Endothelial cell (in vitro differentiated cells): ENCODE measurements around the gene OR10AD1. TPM values are rescaled to one million over a fixed set of nuclear protein-coding genes. Genes with fewer than 3 reads are reported as not detected.

Experiments
- DNase-seq: peaks from one replicate; pipeline ENCODE4 v3.0.0; 2021; ENCODE audit warnings: low spot score
- H3K27ac Mint-ChIP-seq: one replicate; pipeline ENCODE4 v1.8.0; 2021; ENCODE audit warnings: mixed read lengths, inconsistent platforms; ENCODE audit not compliant: unreplicated experiment
- H3K27me3 Mint-ChIP-seq: one replicate; pipeline ENCODE4 v1.8.0; 2021; ENCODE audit warnings: mild to moderate bottlenecking, moderate library complexity, mixed read lengths, inconsistent platforms; ENCODE audit not compliant: unreplicated experiment
- H3K36me3 Mint-ChIP-seq: one replicate; pipeline ENCODE4 v1.8.0; 2021; ENCODE audit warnings: mild to moderate bottlenecking, low read depth, mixed read lengths, inconsistent platforms; ENCODE audit not compliant: unreplicated experiment
- H3K4me1 Mint-ChIP-seq: one replicate; pipeline ENCODE4 v1.8.0; 2021; ENCODE audit warnings: mild to moderate bottlenecking, mixed read lengths, inconsistent platforms; ENCODE audit not compliant: unreplicated experiment
- H3K4me3 Mint-ChIP-seq: one replicate; pipeline ENCODE4 v1.8.0; 2021; ENCODE audit warnings: mild to moderate bottlenecking, mixed read lengths, inconsistent platforms; ENCODE audit not compliant: unreplicated experiment
- H3K9me3 Mint-ChIP-seq: one replicate; pipeline ENCODE4 v1.8.0; 2021; ENCODE audit warnings: mixed read lengths, inconsistent platforms; ENCODE audit not compliant: unreplicated experiment
- total RNA-seq: library from RNA; stranded (reverse); fragmentation: NEBNext Ultra II Directional; extraction: Animal tissue kit (Norgen Biotek cat#: 25700); gene quantifications from one replicate; pipeline ENCODE4 v1.2.1, GENCODE V29; 2021; ENCODE audit not compliant: unreplicated experiment
- TF ChIP-seq, protein P1 (sequence below): fragments of 200-600 bp; sonication (generic); IDR thresholded peaks from one replicate; pipeline ENCODE4 v1.5.0; 2021; ENCODE audit warnings: antibody characterized with exemption; ENCODE audit not compliant: unreplicated experiment

The OR10AD1 gene
- total RNA-seq, 1 donor from 2014 or later: not detected

DNA sequence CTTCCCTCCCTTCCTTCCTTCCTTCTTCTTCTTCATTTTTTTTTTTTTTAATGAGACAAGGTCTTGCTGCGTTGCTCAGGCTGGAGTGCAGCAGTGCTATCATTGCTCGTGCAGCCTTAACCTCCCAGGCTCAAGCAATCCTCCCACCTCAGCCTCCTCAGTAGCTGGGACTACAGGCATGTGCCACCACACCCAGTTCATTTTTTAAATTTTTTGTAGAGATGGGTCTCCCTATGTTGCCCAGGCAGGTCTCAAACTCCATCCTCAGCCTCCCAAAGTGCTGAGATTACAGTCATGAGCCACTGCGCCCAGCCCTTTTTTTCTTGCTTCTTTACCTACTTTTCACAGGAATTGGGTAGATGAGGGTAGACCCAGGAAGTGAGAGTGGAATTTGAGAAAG lies 1.6 kb downstream of the OR10AD1 start:
- peak overlapping the region; percentile 29 for H3K4me3 Mint-ChIP-seq
- no peak overlapping the region for H3K27ac Mint-ChIP-seq
- H3K27me3 Mint-ChIP-seq: peaks cover 9% of the 10 kb centered on the region
- no peak for DNase-seq
- TF ChIP-seq, protein P1, sequence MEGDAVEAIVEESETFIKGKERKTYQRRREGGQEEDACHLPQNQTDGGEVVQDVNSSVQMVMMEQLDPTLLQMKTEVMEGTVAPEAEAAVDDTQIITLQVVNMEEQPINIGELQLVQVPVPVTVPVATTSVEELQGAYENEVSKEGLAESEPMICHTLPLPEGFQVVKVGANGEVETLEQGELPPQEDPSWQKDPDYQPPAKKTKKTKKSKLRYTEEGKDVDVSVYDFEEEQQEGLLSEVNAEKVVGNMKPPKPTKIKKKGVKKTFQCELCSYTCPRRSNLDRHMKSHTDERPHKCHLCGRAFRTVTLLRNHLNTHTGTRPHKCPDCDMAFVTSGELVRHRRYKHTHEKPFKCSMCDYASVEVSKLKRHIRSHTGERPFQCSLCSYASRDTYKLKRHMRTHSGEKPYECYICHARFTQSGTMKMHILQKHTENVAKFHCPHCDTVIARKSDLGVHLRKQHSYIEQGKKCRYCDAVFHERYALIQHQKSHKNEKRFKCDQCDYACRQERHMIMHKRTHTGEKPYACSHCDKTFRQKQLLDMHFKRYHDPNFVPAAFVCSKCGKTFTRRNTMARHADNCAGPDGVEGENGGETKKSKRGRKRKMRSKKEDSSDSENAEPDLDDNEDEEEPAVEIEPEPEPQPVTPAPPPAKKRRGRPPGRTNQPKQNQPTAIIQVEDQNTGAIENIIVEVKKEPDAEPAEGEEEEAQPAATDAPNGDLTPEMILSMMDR: no peak
- peaks cover 18% of the 10 kb centered on the region for H3K4me1 Mint-ChIP-seq
- H3K9me3 Mint-ChIP-seq: peaks cover 30% of the 10 kb centered on the region
- H3K36me3 Mint-ChIP-seq: peaks cover 30% of the 10 kb centered on the region

DNA sequence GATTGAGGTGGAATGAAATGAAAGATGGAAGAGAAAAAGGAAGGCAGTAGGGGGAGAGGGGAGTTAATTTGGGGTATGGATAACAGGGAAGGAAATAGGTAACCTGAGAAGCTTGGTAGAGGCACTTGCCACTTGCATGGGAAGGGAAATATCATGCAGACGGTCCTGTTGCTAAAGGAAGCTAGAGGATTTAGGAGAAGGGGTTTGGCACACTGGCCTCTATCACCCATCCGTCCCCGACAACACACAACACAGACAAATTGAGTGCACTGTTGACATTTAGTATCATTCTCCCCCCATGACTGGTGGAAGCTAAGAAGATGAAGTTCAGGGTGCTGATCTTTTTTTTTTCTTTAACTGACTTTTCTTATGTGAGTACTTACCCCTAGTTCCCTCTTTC lies 2.0 kb downstream of the OR10AD1 start:
- Mint-ChIP-seq H3K36me3 (peaks cover 25% of the 10 kb centered on the region), H3K4me3 (peak overlapping the region; percentile 26), H3K9me3 (peaks cover 27% of the 10 kb centered on the region), H3K4me1 (peaks cover 18% of the 10 kb centered on the region), H3K27me3 (peaks cover 8% of the 10 kb centered on the region), H3K27ac (no peak overlapping the region)
- no peak for DNase-seq
- TF ChIP-seq, protein P1: no peak

DNA sequence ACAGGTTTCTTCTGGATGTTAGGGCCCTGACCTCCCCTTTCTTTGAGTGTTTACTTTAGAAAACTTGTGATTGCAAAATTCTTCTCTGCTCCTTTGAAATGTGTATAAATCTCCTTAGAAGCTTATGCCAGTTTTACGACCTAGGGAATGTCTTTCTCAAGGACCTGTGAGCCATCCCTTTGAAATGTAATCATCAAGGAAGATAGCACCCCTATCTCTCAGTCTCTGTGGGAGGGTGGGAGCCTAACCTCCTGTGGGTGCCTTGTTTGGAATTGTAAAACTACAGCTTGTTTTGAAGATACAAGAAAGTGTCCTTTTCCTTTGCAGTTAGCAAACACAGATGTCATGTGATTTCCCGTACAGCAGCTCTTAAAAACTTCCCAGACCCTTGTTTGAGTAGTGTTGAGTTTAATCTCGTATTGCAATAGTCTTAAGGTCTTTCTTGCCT lies 3.3 kb downstream of the OR10AD1 start:
- DNase-seq: no peak
- H3K4me1 Mint-ChIP-seq: peaks cover 20% of the 10 kb centered on the region
- no peak overlapping the region for H3K27ac Mint-ChIP-seq
- peaks cover 27% of the 10 kb centered on the region for H3K9me3 Mint-ChIP-seq
- no peak overlapping the region for H3K4me3 Mint-ChIP-seq
- peaks cover 8% of the 10 kb centered on the region for H3K27me3 Mint-ChIP-seq
- peaks cover 25% of the 10 kb centered on the region for H3K36me3 Mint-ChIP-seq
- TF ChIP-seq, protein P1: no peak

DNA sequence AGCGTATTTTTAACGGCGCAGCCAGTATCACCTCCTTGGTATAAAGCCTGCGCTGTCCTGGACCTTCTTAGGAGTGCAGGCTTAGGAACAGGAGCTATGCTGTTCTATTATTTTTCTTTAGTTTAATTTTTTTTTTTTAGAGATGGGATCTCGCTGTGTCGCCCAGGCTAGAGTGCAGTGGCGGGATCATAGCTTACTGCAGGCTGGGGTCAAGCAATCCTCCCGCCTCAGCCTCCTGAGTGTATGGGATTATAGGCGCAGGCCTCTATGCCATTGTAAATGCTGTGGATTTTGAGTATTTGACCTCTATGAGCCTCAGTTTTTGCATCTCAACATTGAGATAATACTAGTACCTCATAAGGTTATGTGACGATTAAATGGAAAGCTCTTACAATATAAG lies 4.1 kb downstream of the OR10AD1 start:
- H3K4me3 Mint-ChIP-seq: peak overlapping the region; percentile 92
- peaks cover 27% of the 10 kb centered on the region for H3K4me1 Mint-ChIP-seq
- peaks cover 8% of the 10 kb centered on the region for H3K27me3 Mint-ChIP-seq
- DNase-seq: no peak
- peaks cover 22% of the 10 kb centered on the region for H3K9me3 Mint-ChIP-seq
- H3K36me3 Mint-ChIP-seq: peaks cover 22% of the 10 kb centered on the region
- H3K27ac Mint-ChIP-seq: peak overlapping the region; percentile 92
- TF ChIP-seq, protein P1: no peak

DNA sequence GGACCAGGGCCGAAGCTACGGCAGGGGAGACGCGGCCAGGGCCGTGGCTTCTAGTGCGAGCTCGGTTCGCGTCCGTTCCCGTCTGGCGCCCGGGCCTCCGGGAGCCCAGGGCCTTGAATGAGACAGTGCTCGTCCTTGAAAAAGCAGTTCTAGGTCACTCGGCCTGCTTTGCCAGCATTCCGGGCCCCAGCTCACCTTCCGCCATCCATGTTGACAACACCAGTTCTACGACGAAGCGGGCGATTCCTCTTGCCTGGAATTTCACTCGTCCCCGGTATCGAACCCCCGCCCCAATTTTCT lies 4.5 kb downstream of the OR10AD1 start:
- no peak for DNase-seq

More for the DNA sequence above, 4.5 kb downstream of the OR10AD1 start:
- Mint-ChIP-seq H3K27me3 (peaks cover 8% of the 10 kb centered on the region), H3K4me3 (peak overlapping the region; percentile 92), H3K9me3 (peaks cover 22% of the 10 kb centered on the region), H3K27ac (peak overlapping the region; percentile 92), H3K36me3 (peaks cover 22% of the 10 kb centered on the region), H3K4me1 (peaks cover 29% of the 10 kb centered on the region)
- TF ChIP-seq, protein P1: no peak
